HepG2 (cell line): Measurements from ENCODE around the gene ECM1. TPM values are rescaled to one million over a fixed set of nuclear protein-coding genes. Genes with fewer than 3 reads are reported as not detected.

Experiments
- ATF1 ChIP-seq: IDR thresholded peaks from 2 replicates; pipeline ENCODE4 v1.6.1; 2016; ENCODE audit warnings: mild to moderate bottlenecking, control low read depth
- CCAR2 ChIP-seq: fragments of 200-400 bp; formaldehyde crosslinking; optimal IDR thresholded peaks from 2 replicates; pipeline ENCODE3; 2018; ENCODE audit warnings: low read depth, mild to moderate bottlenecking, low read length, moderate library complexity
- FOXA3 ChIP-seq: IDR thresholded peaks from 2 replicates; pipeline ENCODE4 v1.6.1; 2016; ENCODE audit warnings: missing genetic modification reagents, missing compliant biosample characterization
- HMG20B ChIP-seq: conservative IDR thresholded peaks from 2 replicates; pipeline ENCODE4 v1.6.1; 2016; ENCODE audit warnings: missing genetic modification reagents, missing compliant biosample characterization
- KLF15 ChIP-seq: sonication (generic); formaldehyde crosslinking; IDR thresholded peaks from 2 replicates; pipeline ENCODE4 v1.8.1; 2023; ENCODE audit warnings: borderline replicate concordance, mild to moderate bottlenecking, inconsistent platforms, missing genetic modification reagents, mixed read lengths
- LCORL ChIP-seq, 2 experiments: fragments of 450-650 bp in 1 of 2; sonication (generic) in 1 of 2; formaldehyde crosslinking in 1 of 2; IDR thresholded peaks; 2 replicates each; pipeline versions ENCODE4 v1.5.0 to v1.6.1; 2017 to 2020; ENCODE audit warnings: antibody characterized with exemption in 1 of 2, missing genetic modification reagents in 1 of 2
- MEF2D ChIP-seq: sonication (generic); formaldehyde crosslinking; IDR thresholded peaks from 2 replicates; pipeline ENCODE4 v1.5.1; 2020; ENCODE audit warnings: mild to moderate bottlenecking, missing genetic modification reagents
- NR2F6 ChIP-seq, 2 experiments: IDR thresholded peaks; 2 replicates each; pipeline ENCODE4 v1.6.1; 2016; ENCODE audit warnings: antibody characterized with exemption in 1 of 2, mild to moderate bottlenecking in 1 of 2
- SALL1 ChIP-seq: sonication (generic); formaldehyde crosslinking; IDR thresholded peaks from 2 replicates; pipeline ENCODE4 v1.8.0; 2022; ENCODE audit warnings: mild to moderate bottlenecking, missing genetic modification reagents
- STAG1 ChIP-seq: sonication (generic); formaldehyde crosslinking; IDR thresholded peaks from 2 replicates; pipeline ENCODE4 v1.4.0; 2020; ENCODE audit warnings: missing genetic modification reagents
- TBL1XR1 ChIP-seq: fragments of 150-350 bp; IDR thresholded peaks from 2 replicates; pipeline ENCODE4 v1.6.1; 2014; ENCODE audit warnings: borderline replicate concordance, low read length; ENCODE audit not compliant: partially characterized antibody
- TGIF2 ChIP-seq: IDR thresholded peaks from 2 replicates; pipeline ENCODE4 v1.6.1; 2016; ENCODE audit warnings: control low read depth, missing compliant biosample characterization
- XRCC5 ChIP-seq: fragments of 200-400 bp; formaldehyde crosslinking; optimal IDR thresholded peaks from 2 replicates; pipeline ENCODE3; 2017; ENCODE audit warnings: mild to moderate bottlenecking, low read length
- YY1 ChIP-seq: IDR thresholded peaks from 2 replicates; pipeline ENCODE4 v1.6.1; 2011; ENCODE audit warnings: low read length, low read depth, moderate library complexity, mild to moderate bottlenecking; ENCODE audit not compliant: insufficient read depth, insufficient replicate concordance
- ZNF335 ChIP-seq: sonication (generic); formaldehyde crosslinking; IDR thresholded peaks from 2 replicates; pipeline ENCODE4 v1.4.0; 2020; ENCODE audit warnings: missing genetic modification reagents
- ZNF660 ChIP-seq: sonication (generic); formaldehyde crosslinking; IDR thresholded peaks from 2 replicates; pipeline ENCODE4 v1.5.1; 2020; ENCODE audit warnings: mild to moderate bottlenecking, low read depth, missing genetic modification reagents, borderline replicate concordance
- ZNF776 ChIP-seq: sonication (generic); formaldehyde crosslinking; IDR thresholded peaks from 2 replicates; pipeline ENCODE4 v1.4.0; 2020; ENCODE audit warnings: mild to moderate bottlenecking, missing genetic modification reagents
- ZNF780A ChIP-seq: sonication (generic); formaldehyde crosslinking; IDR thresholded peaks from 2 replicates; pipeline ENCODE4 v1.8.0; 2022; ENCODE audit warnings: mild to moderate bottlenecking, missing genetic modification reagents, moderate library complexity
- ZNF879 ChIP-seq: sonication (generic); formaldehyde crosslinking; IDR thresholded peaks from 2 replicates; pipeline ENCODE4 v1.8.1; 2023; ENCODE audit warnings: missing genetic modification reagents
- ZSCAN12 ChIP-seq: sonication (generic); formaldehyde crosslinking; IDR thresholded peaks from 2 replicates; pipeline ENCODE4 v1.9.0; 2021; ENCODE audit warnings: mild to moderate bottlenecking, missing genetic modification reagents
- polyA plus RNA-seq, 8 experiments: library from polyadenylated mRNA; depleted of rRNA in 3 of 8; stranded (reverse) in 7 of 8; unstranded in 1 of 8; fragments of >200 nt; fragmentation: Illumina TruSeq in 4 of 8; extraction: Trizol in 4 of 8; gene quantifications; 2 replicates each; pipeline versions ENCODE4 v1.2.1 to v1.2.3, GENCODE V29; 2011 to 2016; ENCODE audit warnings: low read depth in 4 of 8, missing spikeins in 1 of 8, mixed read lengths in 1 of 8; ENCODE audit not compliant: insufficient read depth in 1 of 8
- total RNA-seq, 5 experiments: library from RNA; depleted of rRNA; stranded (reverse); fragments of >200 nt; fragmentation: Illumina TruSeq; extraction: Trizol; gene quantifications; 2 replicates each; pipeline ENCODE4 v1.2.3, GENCODE V29; 2016; ENCODE audit warnings: low read depth in 1 of 5
- TF ChIP-seq, protein P1 (sequence below): IDR thresholded peaks from 2 replicates; pipeline ENCODE4 v1.6.1; 2018; ENCODE audit warnings: missing genetic modification reagents, mild to moderate bottlenecking, missing compliant biosample characterization
- TF ChIP-seq, protein P2 (sequence below): sonication (generic); formaldehyde crosslinking; conservative IDR thresholded peaks from 2 replicates; pipeline ENCODE4 v1.4.0; 2020; ENCODE audit warnings: mild to moderate bottlenecking, missing genetic modification reagents, moderate library complexity

The ECM1 gene
- total and polyA plus RNA-seq, 2 of the 13 experiments (the other 11 are each of a cell fraction or from before 2014, with no cell fraction given), result 0.42 to 1.0 TPM

GRCh38 chr1:150486966-150487762 lies 20.7 kb upstream of the ECM1 start, which contains the start of gene TARS2 (continued):
- 0 out of 2 replicates have a peak, but pooled peaks have one; percentile 29 for TF ChIP-seq STAG1 (CRISPR knock-in tag)
- TF ChIP-seq ZNF879 (CRISPR knock-in tag), result 0 out of 2 replicates have a peak, but pooled peaks have one; percentile 29
- TF ChIP-seq HMG20B (CRISPR knock-in tag), result peak; percentile 77
- peak; percentile 92 for TF ChIP-seq CCAR2
- no peak for TF ChIP-seq NR2F6 (IDR thresholded peaks at IDR 0.05)
- TF ChIP-seq NR2F6 (CRISPR knock-in tag; IDR thresholded peaks at IDR 0.05), result 0 out of 2 replicates have a peak, but pooled peaks have one; percentile 53
- no peak for TF ChIP-seq ZSCAN12 (CRISPR knock-in tag)
- TF ChIP-seq KLF15, result no peak; the same call in 1 of the 2 replicates
- peak; percentile 82 for TF ChIP-seq YY1
- TF ChIP-seq ZNF335 (CRISPR knock-in tag), result no peak; the same call in 1 of the 2 replicates
- TF ChIP-seq MEF2D, result peak; percentile 80
- TF ChIP-seq ZNF780A, result peak; percentile 40; the same call in 1 of the 2 replicates
- TF ChIP-seq ATF1, result peak; percentile 77
- TF ChIP-seq, protein P1, sequence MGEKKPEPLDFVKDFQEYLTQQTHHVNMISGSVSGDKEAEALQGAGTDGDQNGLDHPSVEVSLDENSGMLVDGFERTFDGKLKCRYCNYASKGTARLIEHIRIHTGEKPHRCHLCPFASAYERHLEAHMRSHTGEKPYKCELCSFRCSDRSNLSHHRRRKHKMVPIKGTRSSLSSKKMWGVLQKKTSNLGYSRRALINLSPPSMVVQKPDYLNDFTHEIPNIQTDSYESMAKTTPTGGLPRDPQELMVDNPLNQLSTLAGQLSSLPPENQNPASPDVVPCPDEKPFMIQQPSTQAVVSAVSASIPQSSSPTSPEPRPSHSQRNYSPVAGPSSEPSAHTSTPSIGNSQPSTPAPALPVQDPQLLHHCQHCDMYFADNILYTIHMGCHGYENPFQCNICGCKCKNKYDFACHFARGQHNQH (CRISPR knock-in tag), result peak; percentile 94; the same call in 1 of the 2 replicates
- TF ChIP-seq ZNF660 (CRISPR knock-in tag), result no peak
- TF ChIP-seq, protein P2, sequence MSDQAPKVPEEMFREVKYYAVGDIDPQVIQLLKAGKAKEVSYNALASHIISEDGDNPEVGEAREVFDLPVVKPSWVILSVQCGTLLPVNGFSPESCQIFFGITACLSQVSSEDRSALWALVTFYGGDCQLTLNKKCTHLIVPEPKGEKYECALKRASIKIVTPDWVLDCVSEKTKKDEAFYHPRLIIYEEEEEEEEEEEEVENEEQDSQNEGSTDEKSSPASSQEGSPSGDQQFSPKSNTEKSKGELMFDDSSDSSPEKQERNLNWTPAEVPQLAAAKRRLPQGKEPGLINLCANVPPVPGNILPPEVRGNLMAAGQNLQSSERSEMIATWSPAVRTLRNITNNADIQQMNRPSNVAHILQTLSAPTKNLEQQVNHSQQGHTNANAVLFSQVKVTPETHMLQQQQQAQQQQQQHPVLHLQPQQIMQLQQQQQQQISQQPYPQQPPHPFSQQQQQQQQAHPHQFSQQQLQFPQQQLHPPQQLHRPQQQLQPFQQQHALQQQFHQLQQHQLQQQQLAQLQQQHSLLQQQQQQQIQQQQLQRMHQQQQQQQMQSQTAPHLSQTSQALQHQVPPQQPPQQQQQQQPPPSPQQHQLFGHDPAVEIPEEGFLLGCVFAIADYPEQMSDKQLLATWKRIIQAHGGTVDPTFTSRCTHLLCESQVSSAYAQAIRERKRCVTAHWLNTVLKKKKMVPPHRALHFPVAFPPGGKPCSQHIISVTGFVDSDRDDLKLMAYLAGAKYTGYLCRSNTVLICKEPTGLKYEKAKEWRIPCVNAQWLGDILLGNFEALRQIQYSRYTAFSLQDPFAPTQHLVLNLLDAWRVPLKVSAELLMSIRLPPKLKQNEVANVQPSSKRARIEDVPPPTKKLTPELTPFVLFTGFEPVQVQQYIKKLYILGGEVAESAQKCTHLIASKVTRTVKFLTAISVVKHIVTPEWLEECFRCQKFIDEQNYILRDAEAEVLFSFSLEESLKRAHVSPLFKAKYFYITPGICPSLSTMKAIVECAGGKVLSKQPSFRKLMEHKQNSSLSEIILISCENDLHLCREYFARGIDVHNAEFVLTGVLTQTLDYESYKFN (CRISPR knock-in tag), result 0 out of 2 replicates have a peak, but pooled peaks have one; percentile 20
- TF ChIP-seq SALL1 (CRISPR knock-in tag), result peak; percentile 88
- TF ChIP-seq TBL1XR1, result peak; percentile 10
- peak; percentile 98 for TF ChIP-seq XRCC5
- TF ChIP-seq LCORL (IDR thresholded peaks at IDR 0.05), result no peak
- peak; percentile 62; the same call in 1 of the 2 replicates for TF ChIP-seq LCORL (CRISPR knock-in tag; IDR thresholded peaks at IDR 0.05)
- TF ChIP-seq TGIF2, result peak; percentile 67
- TF ChIP-seq FOXA3 (CRISPR knock-in tag), result peak; percentile 67
- TF ChIP-seq ZNF776 (CRISPR knock-in tag), result no peak; the same call in 1 of the 2 replicates
